NT2/D1 (cell line): ENCODE data around the gene SHLD2.

Experiments
- DNase-seq: peaks from one replicate; pipeline ENCODE4 v3.0.0-alpha.2; 2011; ENCODE audit warnings: low read depth, low spot score
- H3K27me3 ChIP-seq: 2 replicates; pipeline ENCODE4 v1.6.0; 2011; ENCODE audit warnings: mild to moderate bottlenecking; ENCODE audit not compliant: insufficient read length, insufficient read depth
- H3K36me3 ChIP-seq: 2 replicates; pipeline ENCODE4 v1.6.1; 2011; ENCODE audit warnings: mild to moderate bottlenecking, low read length, mixed read lengths; ENCODE audit not compliant: insufficient read depth, insufficient read length
- H3K4me1 ChIP-seq: 2 replicates; pipeline ENCODE4 v1.5.1; 2011; ENCODE audit not compliant: insufficient read depth, insufficient read length
- H3K4me3 ChIP-seq: 2 replicates; pipeline ENCODE4 v1.5.1; 2011; ENCODE audit warnings: low read depth; ENCODE audit not compliant: insufficient read length
- H3K9ac ChIP-seq: 2 replicates; pipeline ENCODE4 v1.6.0; 2011; ENCODE audit warnings: low read depth; ENCODE audit not compliant: insufficient read length
- H3K9me3 ChIP-seq: 2 replicates; pipeline ENCODE4 v1.5.1; 2011; ENCODE audit warnings: mild to moderate bottlenecking, low read length; ENCODE audit not compliant: insufficient read depth
- SUZ12 ChIP-seq: IDR thresholded peaks from 2 replicates; pipeline ENCODE4 v1.6.1; 2011; ENCODE audit not compliant: insufficient read length, insufficient read depth; ENCODE audit errors: extremely low read depth
- YY1 ChIP-seq: IDR thresholded peaks from 2 replicates; pipeline ENCODE4 v1.6.1; 2011; ENCODE audit not compliant: insufficient read length, insufficient read depth
- ZNF274 ChIP-seq: IDR thresholded peaks from 2 replicates; pipeline ENCODE4 v1.6.1; 2011; ENCODE audit warnings: mild to moderate bottlenecking, low read depth, low read length

Gene SHLD2, protein sequence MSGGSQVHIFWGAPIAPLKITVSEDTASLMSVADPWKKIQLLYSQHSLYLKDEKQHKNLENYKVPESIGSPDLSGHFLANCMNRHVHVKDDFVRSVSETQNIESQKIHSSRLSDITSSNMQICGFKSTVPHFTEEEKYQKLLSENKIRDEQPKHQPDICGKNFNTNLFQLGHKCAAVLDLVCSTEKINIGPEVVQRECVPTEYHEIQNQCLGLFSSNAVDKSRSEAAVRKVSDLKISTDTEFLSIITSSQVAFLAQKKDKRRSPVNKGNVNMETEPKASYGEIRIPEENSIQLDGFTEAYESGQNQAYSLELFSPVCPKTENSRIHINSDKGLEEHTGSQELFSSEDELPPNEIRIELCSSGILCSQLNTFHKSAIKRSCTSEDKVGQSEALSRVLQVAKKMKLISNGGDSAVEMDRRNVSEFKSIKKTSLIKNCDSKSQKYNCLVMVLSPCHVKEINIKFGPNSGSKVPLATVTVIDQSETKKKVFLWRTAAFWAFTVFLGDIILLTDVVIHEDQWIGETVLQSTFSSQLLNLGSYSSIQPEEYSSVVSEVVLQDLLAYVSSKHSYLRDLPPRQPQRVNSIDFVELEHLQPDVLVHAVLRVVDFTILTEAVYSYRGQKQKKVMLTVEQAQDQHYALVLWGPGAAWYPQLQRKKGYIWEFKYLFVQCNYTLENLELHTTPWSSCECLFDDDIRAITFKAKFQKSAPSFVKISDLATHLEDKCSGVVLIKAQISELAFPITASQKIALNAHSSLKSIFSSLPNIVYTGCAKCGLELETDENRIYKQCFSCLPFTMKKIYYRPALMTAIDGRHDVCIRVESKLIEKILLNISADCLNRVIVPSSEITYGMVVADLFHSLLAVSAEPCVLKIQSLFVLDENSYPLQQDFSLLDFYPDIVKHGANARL

DNA sequence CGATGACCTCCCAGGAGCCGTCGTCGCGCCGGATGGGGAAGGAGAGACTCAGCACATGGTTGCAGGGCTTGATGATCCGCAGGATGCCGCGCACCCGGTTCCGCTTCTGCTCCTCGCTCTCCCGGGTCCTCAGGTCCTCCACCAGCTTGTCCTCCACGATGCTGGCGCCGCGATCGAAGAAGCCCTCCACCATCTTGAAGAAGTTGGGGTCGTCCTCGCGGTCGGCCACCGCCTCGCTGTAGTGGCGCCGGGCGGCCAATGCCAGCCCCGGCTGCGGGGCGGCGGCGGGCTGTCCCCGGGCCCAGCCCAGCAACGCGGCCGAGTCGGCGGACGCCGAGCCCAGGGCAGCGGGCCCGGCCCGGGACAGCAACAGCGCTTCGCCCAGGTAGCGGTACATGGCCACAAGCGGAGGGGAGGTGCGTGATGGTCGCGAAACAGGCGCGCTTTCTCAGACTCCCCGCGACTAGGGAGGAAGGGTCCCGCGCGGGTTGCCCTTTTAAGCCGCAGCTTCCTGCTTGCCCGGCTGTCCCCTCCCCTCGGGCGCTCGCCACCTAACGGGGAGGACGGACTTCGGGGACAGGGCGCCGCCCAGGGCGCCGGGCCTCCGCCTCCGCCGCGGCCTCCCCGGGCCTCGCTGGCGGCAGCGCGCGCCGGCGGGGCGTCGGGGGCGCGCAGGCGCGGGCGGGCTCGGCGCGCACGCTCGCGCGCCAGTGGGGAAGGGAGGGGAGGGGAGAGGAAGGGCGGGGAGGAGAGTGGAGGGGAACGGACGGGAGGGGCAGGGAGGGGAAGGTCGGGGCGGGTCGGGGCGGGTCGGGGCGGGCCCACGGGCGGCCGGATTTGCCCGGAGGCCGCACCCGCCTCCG is at the start of gene SHLD2, which contains the start of gene GLUD1:
Gene SHLD2 (plus strand): TSS at position 834 of the 863 bp plus-strand sequence. CDS start 56,149 bp downstream, outside the sequence.
Gene GLUD1 (minus strand): TSS at position 471 of the 863 bp plus-strand sequence. CDS start 74 bp downstream, at position 397.
- Histone ChIP-seq H3K4me1 (peaks cover 2% of the 10 kb centered on the region), H3K9me3 (no peaks in the 10 kb centered on the region), H3K4me3 (peak within 1 kb of the TSS; percentile 86), H3K9ac (peak within 1 kb of the TSS; percentile 95), H3K36me3 (peaks cover 26% of the 10 kb centered on the region), H3K27me3 (no peaks in the 10 kb centered on the region)
- DNase-seq: peak; percentile 81
- TF ChIP-seq YY1 (no peak), ZNF274 (no peak), SUZ12 (no peak)

- Histone ChIP-seq H3K36me3 (peaks cover 18% of the 10 kb centered on the region), H3K9ac (no peak overlapping the region), H3K27me3 (no peaks in the 10 kb centered on the region), H3K4me1 (no peaks in the 10 kb centered on the region), H3K9me3 (no peaks in the 10 kb centered on the region), H3K4me3 (no peak overlapping the region)
- no peak for TF ChIP-seq SUZ12
- no peak for TF ChIP-seq ZNF274
- no peak for TF ChIP-seq YY1
- no peak for DNase-seq
These were observed 49.5 kb upstream of the SHLD2 start for GRCh38 chr10:87045434-87045938.

GRCh38 chr10:87053111-87053510 is 41.9 kb upstream of the SHLD2 start:
- DNase-seq: no peak
- Histone ChIP-seq H3K4me1 (peaks cover 2% of the 10 kb centered on the region), H3K9me3 (no peaks in the 10 kb centered on the region), H3K4me3 (no peak overlapping the region), H3K9ac (no peak overlapping the region), H3K27me3 (no peaks in the 10 kb centered on the region), H3K36me3 (peaks cover 63% of the 10 kb centered on the region)
- TF ChIP-seq YY1 (no peak), ZNF274 (no peak), SUZ12 (no peak)

DNA sequence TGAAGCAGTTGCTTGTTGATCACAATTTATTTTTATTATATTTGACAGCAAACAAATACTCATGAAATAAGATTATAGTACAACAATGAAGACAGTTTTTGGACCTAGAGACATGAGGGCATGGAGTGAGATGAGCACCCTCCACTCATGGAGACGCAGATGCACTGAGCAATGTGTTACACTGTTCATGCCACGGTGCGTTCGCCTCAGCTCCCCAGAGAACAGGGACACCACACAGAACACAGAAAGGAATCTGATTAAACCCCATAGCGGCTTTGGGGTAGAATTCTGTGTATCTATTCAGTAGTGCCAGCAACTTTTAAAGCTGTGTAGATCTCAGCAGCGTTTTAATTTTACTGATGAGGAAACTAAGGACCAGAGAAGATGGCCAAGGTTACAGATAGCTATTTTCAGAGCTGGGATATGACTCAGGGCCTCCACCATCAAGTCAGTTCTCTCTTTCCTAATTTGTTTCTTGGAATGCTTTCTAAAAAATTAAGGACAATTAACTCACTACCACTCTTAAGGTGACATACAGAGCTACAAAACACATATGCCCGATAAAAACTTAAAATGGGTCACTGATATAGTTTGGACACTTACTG is 41.3 kb upstream of the SHLD2 start:
- TF ChIP-seq YY1 (no peak), ZNF274 (no peak), SUZ12 (no peak)
- no peak overlapping the region for H3K9ac ChIP-seq
- H3K4me1 ChIP-seq: peaks cover 2% of the 10 kb centered on the region
- H3K27me3 ChIP-seq: no peaks in the 10 kb centered on the region
- DNase-seq: no peak
- peaks cover 69% of the 10 kb centered on the region for H3K36me3 ChIP-seq
- no peak overlapping the region for H3K4me3 ChIP-seq
- H3K9me3 ChIP-seq: no peaks in the 10 kb centered on the region

DNA sequence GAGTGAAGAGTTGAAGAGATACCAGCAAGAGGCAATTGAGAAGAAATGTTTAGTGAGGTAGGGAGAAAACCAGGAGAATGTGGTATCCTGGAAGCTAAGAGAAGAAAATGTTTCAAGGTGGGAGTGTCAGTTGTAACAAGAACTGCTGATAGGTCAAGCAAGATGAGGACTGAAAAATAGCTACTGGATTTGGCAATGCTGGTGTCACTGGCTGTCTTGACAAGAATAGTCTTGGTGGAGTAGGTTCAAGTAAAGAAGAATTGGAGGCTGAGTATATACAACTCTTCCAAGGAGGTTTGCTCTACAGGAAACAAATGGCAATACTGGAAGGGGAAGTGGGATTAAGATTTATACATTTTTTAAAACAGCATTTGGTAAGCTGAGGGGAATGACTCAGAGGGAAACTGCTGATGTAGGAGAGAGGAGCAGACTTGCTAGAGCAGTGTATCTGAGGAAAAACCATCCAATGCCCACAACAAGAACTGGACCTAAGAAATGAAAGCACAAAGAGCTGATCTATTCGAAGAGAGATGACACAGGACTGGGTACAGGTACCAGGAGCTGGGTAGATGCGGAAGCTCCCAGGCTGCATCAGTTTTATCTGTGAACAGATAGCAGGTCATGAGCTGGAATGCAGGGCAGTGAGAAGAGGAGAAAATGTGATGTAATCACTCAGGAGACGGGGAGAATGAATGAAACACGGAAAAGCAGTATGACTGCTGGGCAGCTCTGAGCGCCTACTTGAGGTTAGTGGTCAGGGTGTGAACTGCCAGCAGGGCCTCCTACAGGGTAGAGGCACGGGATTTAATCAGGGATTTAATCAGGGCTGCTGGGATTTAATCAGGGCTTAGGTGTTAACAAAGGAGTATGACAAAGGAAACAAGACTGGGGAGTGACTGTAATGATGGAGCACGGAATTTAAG is 40.4 kb upstream of the SHLD2 start:
- peaks cover 71% of the 10 kb centered on the region for H3K36me3 ChIP-seq
- H3K4me1 ChIP-seq: peaks cover 2% of the 10 kb centered on the region
- H3K4me3 ChIP-seq: no peak overlapping the region
- H3K9me3 ChIP-seq: no peaks in the 10 kb centered on the region
- no peaks in the 10 kb centered on the region for H3K27me3 ChIP-seq
- H3K9ac ChIP-seq: no peak overlapping the region
- DNase-seq: no peak
- no peak for TF ChIP-seq YY1
- no peak for TF ChIP-seq SUZ12
- TF ChIP-seq ZNF274: no peak

GRCh38 chr10:87058171-87058570 is 36.8 kb upstream of the SHLD2 start:
- TF ChIP-seq ZNF274 (no peak), SUZ12 (no peak), YY1 (no peak)
- no peak overlapping the region for H3K9ac ChIP-seq
- H3K27me3 ChIP-seq: no peaks in the 10 kb centered on the region
- DNase-seq: no peak
- no peaks in the 10 kb centered on the region for H3K9me3 ChIP-seq
- H3K36me3 ChIP-seq: peaks cover 73% of the 10 kb centered on the region
- H3K4me1 ChIP-seq: peaks cover 2% of the 10 kb centered on the region
- no peak overlapping the region for H3K4me3 ChIP-seq
